IPS DF 6.9 (cell line): ENCODE measurements around the gene IL12RB1.

Experiments
- DNase-seq: peaks from one replicate; pipeline ENCODE4 v3.0.0-alpha.2; 2013; ENCODE audit warnings: low read depth, low spot score
- H3K27ac ChIP-seq: one replicate; pipeline ENCODE4 v1.5.1; 2013; ENCODE audit warnings: low read length, control low read depth
- H3K27me3 ChIP-seq: 2 replicates; pipeline ENCODE4 v1.6.1; 2013; ENCODE audit warnings: mild to moderate bottlenecking, low read length; ENCODE audit not compliant: control insufficient read depth, insufficient read depth
- H3K36me3 ChIP-seq: 2 replicates; pipeline ENCODE4 v1.6.1; 2013; ENCODE audit warnings: low read length; ENCODE audit not compliant: control insufficient read depth, insufficient read depth
- H3K4me1 ChIP-seq: 2 replicates; pipeline ENCODE4 v1.6.1; 2013; ENCODE audit warnings: low read length; ENCODE audit not compliant: control insufficient read depth, insufficient read depth
- H3K4me3 ChIP-seq: 2 replicates; pipeline ENCODE4 v1.5.1; 2013; ENCODE audit warnings: mild to moderate bottlenecking, low read length
- H3K9me3 ChIP-seq: 2 replicates; pipeline ENCODE4 v1.6.1; 2013; ENCODE audit warnings: low read length, inconsistent platforms; ENCODE audit not compliant: control insufficient read depth, insufficient read depth
- WGBS: extraction: QIAGEN DNeasy Blood & Tissue Kit; methylation state at CpG from one replicate; pipeline ENCODE4 v1.1.7; 2013; ENCODE audit warnings: mixed read lengths, missing lambda C conversion rate; ENCODE audit not compliant: insufficient read length, insufficient coverage; 5-methylcytosine and 5-hydroxymethylcytosine counted together

The IL12RB1 gene

GRCh38 chr19:18065173-18065495 is 21.6 kb downstream of the IL12RB1 start:
- H3K4me3 ChIP-seq: no peak overlapping the region
- H3K27ac ChIP-seq: no peak overlapping the region
- H3K4me1 ChIP-seq: no peaks in the 10 kb centered on the region; the same call in 1 of the 2 replicates
- H3K36me3 ChIP-seq: no peaks in the 10 kb centered on the region; the same call in 1 of the 2 replicates
- no CpG with 5 or more reads among the region's 1 CpG for WGBS
- H3K9me3 ChIP-seq: no peaks in the 10 kb centered on the region
- DNase-seq: no peak
- H3K27me3 ChIP-seq: no peaks in the 10 kb centered on the region

- Histone ChIP-seq H3K27ac (no peak overlapping the region), H3K36me3 (no peaks in the 10 kb centered on the region; the same call in 1 of the 2 replicates), H3K4me1 (peaks cover 1% of the 10 kb centered on the region; the same call in 1 of the 2 replicates), H3K9me3 (no peaks in the 10 kb centered on the region), H3K4me3 (peak overlapping the region; percentile 7; the same call in 1 of the 2 replicates), H3K27me3 (no peaks in the 10 kb centered on the region)
- no peak for DNase-seq
- WGBS: no CpG with 5 or more reads among the region's 5 CpGs
Measured at GRCh38 chr19:18063463-18063862, 23.3 kb downstream of the IL12RB1 start.

- H3K4me1 ChIP-seq: peaks cover 1% of the 10 kb centered on the region; the same call in 1 of the 2 replicates
- H3K27ac ChIP-seq: no peak overlapping the region
- no peak overlapping the region for H3K4me3 ChIP-seq
- no peaks in the 10 kb centered on the region for H3K9me3 ChIP-seq
- DNase-seq: no peak
- no peaks in the 10 kb centered on the region for H3K27me3 ChIP-seq
- WGBS: no CpG with 5 or more reads among the region's 8 CpGs
- H3K36me3 ChIP-seq: no peaks in the 10 kb centered on the region; the same call in 1 of the 2 replicates
Measured at GRCh38 chr19:18062028-18062427, 24.7 kb downstream of the IL12RB1 start.

- DNase-seq: no peak
- no peak overlapping the region for H3K4me3 ChIP-seq
- WGBS: no CpG with 5 or more reads among the region's 6 CpGs
Measured at GRCh38 chr19:18060472-18060871, 26.3 kb downstream of the IL12RB1 start.

GRCh38 chr19:18059902-18060301 is 26.8 kb downstream of the IL12RB1 start:
- no peak for DNase-seq
- Histone ChIP-seq H3K27me3 (no peaks in the 10 kb centered on the region), H3K36me3 (no peaks in the 10 kb centered on the region; the same call in 1 of the 2 replicates), H3K4me1 (peaks cover 1% of the 10 kb centered on the region; the same call in 1 of the 2 replicates), H3K27ac (no peak overlapping the region), H3K4me3 (no peak overlapping the region), H3K9me3 (no peaks in the 10 kb centered on the region)
- no CpG with 5 or more reads among the region's 5 CpGs for WGBS

More at GRCh38 chr19:18060472-18060871, 26.3 kb downstream of the IL12RB1 start:
- Histone ChIP-seq H3K27me3 (no peaks in the 10 kb centered on the region), H3K4me1 (peaks cover 1% of the 10 kb centered on the region; the same call in 1 of the 2 replicates), H3K9me3 (no peaks in the 10 kb centered on the region), H3K36me3 (no peaks in the 10 kb centered on the region; the same call in 1 of the 2 replicates), H3K27ac (no peak overlapping the region)

GRCh38 chr19:18059297-18059696 is 27.4 kb downstream of the IL12RB1 start:
- no peaks in the 10 kb centered on the region for H3K27me3 ChIP-seq
- H3K36me3 ChIP-seq: no peaks in the 10 kb centered on the region; the same call in 1 of the 2 replicates
- no CpG with 5 or more reads among the region's 8 CpGs for WGBS
- H3K4me1 ChIP-seq: peaks cover 1% of the 10 kb centered on the region; the same call in 1 of the 2 replicates
- no peak for DNase-seq
- H3K9me3 ChIP-seq: no peaks in the 10 kb centered on the region
- no peak overlapping the region for H3K27ac ChIP-seq
- H3K4me3 ChIP-seq: no peak overlapping the region

GRCh38 chr19:18058208-18059009 is 28.3 kb downstream of the IL12RB1 start:
- H3K36me3 ChIP-seq: no peaks in the 10 kb centered on the region
- H3K4me1 ChIP-seq: 0 out of 2 replicates have a peak, but pooled peaks cover 1% of the 10 kb centered on the region
- no peaks in the 10 kb centered on the region for H3K27me3 ChIP-seq
- peak; percentile 66 for DNase-seq
- H3K9me3 ChIP-seq: no peaks in the 10 kb centered on the region
- peak overlapping the region; percentile 44; the same call in 1 of the 2 replicates for H3K4me3 ChIP-seq
- WGBS: no CpG with 5 or more reads among the region's 34 CpGs
- H3K27ac ChIP-seq: no peak overlapping the region

GRCh38 chr19:18057557-18057956 is 29.2 kb downstream of the IL12RB1 start:
- no peak for DNase-seq
- WGBS: no CpG with 5 or more reads among the region's 6 CpGs
- Histone ChIP-seq H3K36me3 (no peaks in the 10 kb centered on the region), H3K9me3 (no peaks in the 10 kb centered on the region), H3K4me3 (no peak overlapping the region), H3K4me1 (0 out of 2 replicates have a peak, but pooled peaks cover 1% of the 10 kb centered on the region), H3K27me3 (no peaks in the 10 kb centered on the region), H3K27ac (no peak overlapping the region)

- Histone ChIP-seq H3K27me3 (no peaks in the 10 kb centered on the region), H3K9me3 (no peaks in the 10 kb centered on the region), H3K4me3 (no peak overlapping the region), H3K36me3 (no peaks in the 10 kb centered on the region), H3K4me1 (0 out of 2 replicates have a peak, but pooled peaks cover 3% of the 10 kb centered on the region), H3K27ac (no peak overlapping the region)
- DNase-seq: no peak
- WGBS: no CpG with 5 or more reads among the region's 5 CpGs
Measured at GRCh38 chr19:18055967-18056366, 30.8 kb downstream of the IL12RB1 start.

GRCh38 chr19:18053576-18054219 is 33.0 kb downstream of the IL12RB1 start:
- H3K9me3 ChIP-seq: no peaks in the 10 kb centered on the region
- H3K36me3 ChIP-seq: no peaks in the 10 kb centered on the region; the same call in 1 of the 2 replicates
- DNase-seq: no peak
- H3K27ac ChIP-seq: no peak overlapping the region
- no peaks in the 10 kb centered on the region for H3K27me3 ChIP-seq
- H3K4me3 ChIP-seq: no peak overlapping the region
- no CpG with 5 or more reads among the region's 9 CpGs for WGBS
- H3K4me1 ChIP-seq: 0 out of 2 replicates have a peak, but pooled peaks cover 3% of the 10 kb centered on the region
